ENCODE measurements around the gene ITGA3. TPM values are rescaled to one million over a fixed set of nuclear protein-coding genes. Genes with fewer than 3 reads are reported as not detected.

Gene ITGA3
- polyA plus RNA-seq, 2 of the 4 experiments (the other 2 are of a cell fraction): 141 to 268 TPM

DNA sequence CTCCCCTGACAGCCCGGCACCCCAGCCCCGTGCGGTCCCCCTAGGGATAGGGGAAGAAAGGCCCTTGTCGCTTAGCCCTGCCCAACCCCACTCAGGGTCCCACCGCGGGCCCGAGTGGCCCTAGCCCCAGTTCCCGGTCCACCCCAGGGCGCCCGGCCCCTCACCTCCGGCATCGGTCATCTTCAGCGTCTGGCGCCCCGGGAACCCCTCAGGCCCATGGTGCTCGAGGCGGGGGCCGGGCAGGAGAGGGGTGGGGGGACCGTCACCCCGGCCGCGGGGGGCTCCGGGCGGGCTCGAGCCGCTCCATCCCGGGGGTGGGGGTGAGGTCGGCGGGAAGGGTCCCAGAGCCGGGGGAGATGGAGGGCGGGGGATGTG is 73.4 kb downstream of the ITGA3 start (continued):
- no peak for TF ChIP-seq CHD2 (IDR thresholded peaks at IDR 0.05; ENCODE audit: low read length, partially characterized antibody)
- TF ChIP-seq, protein P1, sequence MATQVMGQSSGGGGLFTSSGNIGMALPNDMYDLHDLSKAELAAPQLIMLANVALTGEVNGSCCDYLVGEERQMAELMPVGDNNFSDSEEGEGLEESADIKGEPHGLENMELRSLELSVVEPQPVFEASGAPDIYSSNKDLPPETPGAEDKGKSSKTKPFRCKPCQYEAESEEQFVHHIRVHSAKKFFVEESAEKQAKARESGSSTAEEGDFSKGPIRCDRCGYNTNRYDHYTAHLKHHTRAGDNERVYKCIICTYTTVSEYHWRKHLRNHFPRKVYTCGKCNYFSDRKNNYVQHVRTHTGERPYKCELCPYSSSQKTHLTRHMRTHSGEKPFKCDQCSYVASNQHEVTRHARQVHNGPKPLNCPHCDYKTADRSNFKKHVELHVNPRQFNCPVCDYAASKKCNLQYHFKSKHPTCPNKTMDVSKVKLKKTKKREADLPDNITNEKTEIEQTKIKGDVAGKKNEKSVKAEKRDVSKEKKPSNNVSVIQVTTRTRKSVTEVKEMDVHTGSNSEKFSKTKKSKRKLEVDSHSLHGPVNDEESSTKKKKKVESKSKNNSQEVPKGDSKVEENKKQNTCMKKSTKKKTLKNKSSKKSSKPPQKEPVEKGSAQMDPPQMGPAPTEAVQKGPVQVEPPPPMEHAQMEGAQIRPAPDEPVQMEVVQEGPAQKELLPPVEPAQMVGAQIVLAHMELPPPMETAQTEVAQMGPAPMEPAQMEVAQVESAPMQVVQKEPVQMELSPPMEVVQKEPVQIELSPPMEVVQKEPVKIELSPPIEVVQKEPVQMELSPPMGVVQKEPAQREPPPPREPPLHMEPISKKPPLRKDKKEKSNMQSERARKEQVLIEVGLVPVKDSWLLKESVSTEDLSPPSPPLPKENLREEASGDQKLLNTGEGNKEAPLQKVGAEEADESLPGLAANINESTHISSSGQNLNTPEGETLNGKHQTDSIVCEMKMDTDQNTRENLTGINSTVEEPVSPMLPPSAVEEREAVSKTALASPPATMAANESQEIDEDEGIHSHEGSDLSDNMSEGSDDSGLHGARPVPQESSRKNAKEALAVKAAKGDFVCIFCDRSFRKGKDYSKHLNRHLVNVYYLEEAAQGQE (IDR thresholded peaks at IDR 0.05): no peak
- TF ChIP-seq RARB (CRISPR knock-in tag; IDR thresholded peaks at IDR 0.05): no peak
- no peak for TF ChIP-seq HOXB13 (CRISPR knock-in tag; IDR thresholded peaks at IDR 0.05; ENCODE audit: low read depth)
- TF ChIP-seq EP300 (IDR thresholded peaks at IDR 0.05): no peak
- TF ChIP-seq RCOR1 (IDR thresholded peaks at IDR 0.05; ENCODE audit: low read depth, low read length): no peak
- no peak for TF ChIP-seq KDM1A (IDR thresholded peaks at IDR 0.05; ENCODE audit: low read depth)
- TF ChIP-seq, protein P2, sequence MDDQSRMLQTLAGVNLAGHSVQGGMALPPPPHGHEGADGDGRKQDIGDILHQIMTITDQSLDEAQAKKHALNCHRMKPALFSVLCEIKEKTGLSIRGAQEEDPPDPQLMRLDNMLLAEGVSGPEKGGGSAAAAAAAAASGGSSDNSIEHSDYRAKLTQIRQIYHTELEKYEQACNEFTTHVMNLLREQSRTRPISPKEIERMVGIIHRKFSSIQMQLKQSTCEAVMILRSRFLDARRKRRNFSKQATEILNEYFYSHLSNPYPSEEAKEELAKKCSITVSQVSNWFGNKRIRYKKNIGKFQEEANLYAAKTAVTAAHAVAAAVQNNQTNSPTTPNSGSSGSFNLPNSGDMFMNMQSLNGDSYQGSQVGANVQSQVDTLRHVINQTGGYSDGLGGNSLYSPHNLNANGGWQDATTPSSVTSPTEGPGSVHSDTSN (IDR thresholded peaks at IDR 0.05): no peak

DNA sequence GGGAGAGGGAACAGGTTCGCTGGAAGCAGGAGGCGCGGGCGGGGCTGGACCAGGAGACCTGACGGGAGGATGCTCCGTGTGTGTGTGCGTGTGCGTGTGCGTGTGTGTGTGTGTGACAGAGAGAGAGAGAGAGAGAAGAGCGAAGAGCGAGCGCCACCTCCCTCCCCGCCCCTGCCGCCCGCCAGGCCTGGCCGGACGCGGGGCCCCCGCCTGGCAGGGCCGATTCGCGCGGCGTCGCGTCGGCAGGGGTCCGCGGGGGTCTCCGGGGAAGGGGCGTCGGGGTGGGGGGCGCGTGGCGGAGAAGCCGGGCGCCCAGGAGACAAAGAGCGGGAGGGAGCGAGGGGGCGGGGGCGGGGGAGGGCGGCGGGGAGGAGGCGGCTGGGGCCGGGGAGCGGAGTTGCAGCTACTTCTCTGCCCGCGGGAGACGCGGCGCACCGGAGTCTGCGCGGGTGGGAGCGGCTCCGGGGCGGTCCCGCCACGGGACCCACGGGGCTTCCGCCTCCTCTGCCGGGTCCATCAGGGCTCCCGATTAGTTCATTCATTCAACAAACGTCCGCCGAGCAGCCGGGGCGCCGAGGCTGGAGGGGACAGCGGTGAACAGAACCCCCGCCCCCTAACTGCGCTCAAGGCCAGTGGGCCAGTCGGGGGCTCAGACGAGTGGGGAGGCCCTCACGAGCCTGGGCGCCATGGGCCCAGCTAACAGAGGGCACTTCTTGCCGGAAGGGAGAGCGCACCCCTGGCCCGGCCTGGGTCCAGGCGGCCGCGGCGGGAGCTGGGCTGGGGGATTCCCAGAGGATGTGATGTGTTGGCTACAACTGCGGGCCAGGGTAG is 74.0 kb downstream of the ITGA3 start, which contains the start of gene SAMD14:
SAMD14 (minus strand) TSS at position 433 of the 831 bp plus-strand sequence. CDS start 5,201 bp downstream, outside the sequence.
- 1% methylated on average over 17 of the region's 84 CpGs for WGBS (ENCODE audit: missing lambda C conversion rate)
- FAIRE-seq (no peak), ATAC-seq (peak; percentile 44 to 46; a peak in 4 of 6 replicates), DNase-seq (ENCODE audit: low read depth in 1 of 2, low spot score in 1 of 2) (peak; percentile 66 to 74)
- H3K4me1 ChIP-seq: peaks cover 47% of the 10 kb centered on the region
- H3K27ac ChIP-seq: peak within 1 kb of the TSS; percentile 67 to 89
- peak within 1 kb of the TSS; percentile 63 for H3K4me3 ChIP-seq
- POLR2A ChIA-PET: no interaction called here
- peak within 1 kb of the TSS; percentile 100 for H3K4me2 ChIP-seq
- H3K9me3 ChIP-seq: no peaks in the 10 kb centered on the region
- no peak for TF ChIP-seq FOSL2 (IDR thresholded peaks at IDR 0.05)
- no peak for TF ChIP-seq FOSL2 (CRISPR knock-in tag; IDR thresholded peaks at IDR 0.05)
- TF ChIP-seq EHF (CRISPR knock-in tag; IDR thresholded peaks at IDR 0.05): no peak
- 0 out of 5 replicates have a peak, but pooled peaks of 1 of the 2 experiments have one; percentile 39 for TF ChIP-seq JUN (IDR thresholded peaks at IDR 0.05)
- no peak for TF ChIP-seq KDM1A (IDR thresholded peaks at IDR 0.05; ENCODE audit: low read depth)
- TF ChIP-seq CHD4 (IDR thresholded peaks at IDR 0.05; ENCODE audit: borderline replicate concordance): no peak
- CTCF ChIA-PET: interaction anchor here (0.7 to 60.2 kb wide), 7 partner anchors 10 to 40 kb away, joined by 3 to 1356 read pairs (median 6); partner anchors contain the start of gene PDK2

DNA sequence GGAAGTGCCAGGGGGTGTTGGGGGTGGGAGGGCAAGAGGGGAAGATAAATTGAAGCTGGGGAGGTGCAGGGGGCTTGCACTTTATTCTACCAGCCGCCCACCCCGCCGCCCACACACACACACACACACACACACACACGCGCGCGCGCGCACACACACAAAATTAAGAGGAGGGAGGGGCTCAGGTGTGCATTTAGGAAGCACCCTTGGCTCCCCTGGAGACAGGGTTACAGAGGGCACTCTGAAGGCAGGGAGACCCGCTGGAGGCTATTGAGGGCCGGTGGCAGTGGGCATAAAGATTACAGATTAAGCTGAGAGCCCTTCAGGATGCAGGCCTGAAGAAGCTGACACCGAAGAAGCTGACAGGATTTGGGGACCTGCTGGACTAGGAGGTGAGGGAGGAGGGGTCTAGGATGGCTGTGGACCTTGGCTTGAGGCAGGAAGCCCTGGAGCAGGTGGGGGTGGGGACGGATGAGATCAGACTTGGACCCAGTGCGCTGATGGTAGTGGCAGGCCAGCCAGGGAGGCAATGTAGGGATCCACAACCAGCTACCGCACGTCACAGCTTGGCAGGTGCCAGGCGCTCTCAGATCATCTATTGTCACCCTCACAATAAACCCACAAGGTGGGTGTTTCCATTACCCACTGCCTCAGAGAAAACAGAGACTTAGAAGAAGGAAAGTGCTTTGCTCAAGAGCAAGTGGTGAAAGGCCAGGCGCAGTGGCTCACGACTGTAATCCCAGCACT is 74.8 kb downstream of the ITGA3 start:
- FAIRE-seq (no peak), ATAC-seq (peak in 1 of 2 experiments; percentile 6; a peak in 3 of 6 replicates), DNase-seq (ENCODE audit: low read depth in 1 of 2, low spot score in 1 of 2) (peak in 1 of 2 experiments; percentile 36)
- WGBS (ENCODE audit: missing lambda C conversion rate): 87% methylated on average over 19 of the region's 19 CpGs
- no peak overlapping the region for H3K27ac ChIP-seq
- 0 out of 5 replicates have a peak, but pooled peaks of 1 of the 2 experiments have one; percentile 30 for TF ChIP-seq JUN (IDR thresholded peaks at IDR 0.05)
- no peak for TF ChIP-seq NFE2L2 (conservative IDR thresholded peaks at IDR 0.05; ENCODE audit: low read length)
- H3K4me2 ChIP-seq: peak overlapping the region; percentile 100
- H3K4me3 ChIP-seq: no peak overlapping the region; the same call in 2 of the 3 replicates
- peaks cover 55% of the 10 kb centered on the region for H3K4me1 ChIP-seq
- no peaks in the 10 kb centered on the region for H3K9me3 ChIP-seq
- ChIA-PET CTCF (interaction anchor here (0.6 to 60.2 kb wide), 11 partner anchors 9 to 635 kb away, joined by 3 to 1356 read pairs (median 6); partner anchors contain the start of gene PDK2), POLR2A (no interaction called here)

Measured in A549 (cell line).